ENCODE results near the gene HSD11B1.
"Not testable (repeated sequence)": the region's sequence is repeated elsewhere in the genome, so short reads cannot be mapped to it uniquely, and the experiment has no call there.

HSD11B1 gene

DNA sequence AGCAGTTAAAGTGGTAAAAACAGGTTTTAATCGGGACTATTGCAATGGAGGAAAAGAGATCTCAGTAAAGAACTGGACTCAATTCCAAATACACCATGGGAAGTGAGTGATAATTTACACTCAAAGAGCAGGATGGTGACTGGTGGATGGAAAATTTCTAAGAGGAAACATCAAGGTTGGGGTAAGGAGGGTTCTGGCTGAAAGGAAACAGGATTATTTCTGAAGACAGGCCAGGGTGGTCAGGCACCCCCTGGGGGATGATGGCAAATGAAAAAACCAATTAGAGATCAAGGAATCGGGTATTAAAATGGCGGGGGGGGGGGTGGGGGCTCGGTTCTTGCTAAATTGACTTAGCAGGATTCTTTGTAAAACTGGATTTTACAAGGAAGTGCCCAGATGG lies 12.3 kb upstream of the HSD11B1 start:
- DNase-seq, result no peak

- peak; percentile 16 to 49 (median 32) for DNase-seq
Measured at GRCh38 chr1:209692745-209693504, 11.7 kb upstream of the HSD11B1 start.

- DNase-seq, result no peak
Measured at GRCh38 chr1:209696673-209697072, 8.0 kb upstream of the HSD11B1 start.

GRCh38 chr1:209697126-209697525 lies 7.5 kb upstream of the HSD11B1 start:
- DNase-seq, result no peak

DNA sequence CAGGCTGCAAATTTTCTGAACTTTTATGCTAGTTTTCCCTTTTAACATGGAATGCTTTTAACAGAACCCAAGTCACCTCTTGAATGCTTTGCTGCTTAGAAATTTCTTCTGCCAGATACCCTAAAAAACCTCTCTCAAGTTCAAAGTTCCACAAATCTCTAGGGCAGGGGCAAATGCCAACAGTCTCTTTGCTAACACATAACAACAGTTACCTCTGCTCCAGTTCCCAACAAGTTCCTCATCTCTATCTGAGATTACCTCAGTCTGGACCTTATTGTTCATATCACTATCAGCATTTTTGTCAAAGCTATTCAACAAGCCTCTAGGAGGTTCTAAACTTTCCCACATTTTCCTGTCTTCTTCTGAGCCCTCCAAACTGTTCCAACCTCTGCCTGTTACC lies 4.0 kb upstream of the HSD11B1 start:
- not testable (repeated sequence) for DNase-seq

DNA sequence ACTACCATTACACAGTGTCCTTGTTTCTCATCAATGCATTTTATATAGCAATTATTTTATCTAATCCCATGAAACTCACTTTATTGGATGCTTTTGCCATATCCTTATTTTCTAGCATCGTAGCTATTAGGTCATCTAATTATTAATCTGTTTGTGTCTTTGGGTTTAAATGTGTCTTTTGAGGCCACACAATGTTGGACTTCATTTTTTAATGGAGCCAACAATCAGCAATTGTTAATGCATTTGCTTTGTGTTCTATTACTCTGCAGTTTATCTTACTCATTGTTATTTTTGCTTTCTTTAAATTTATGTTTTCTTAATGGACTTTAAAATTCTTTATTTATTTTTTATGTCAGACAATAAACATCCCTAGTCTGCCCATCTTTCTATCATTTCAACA lies 1.8 kb upstream of the HSD11B1 start:
- DNase-seq, result no peak

GRCh38 chr1:209703834-209704504 lies 677 bp upstream of the HSD11B1 start:
- DNase-seq, result no peak

DNA sequence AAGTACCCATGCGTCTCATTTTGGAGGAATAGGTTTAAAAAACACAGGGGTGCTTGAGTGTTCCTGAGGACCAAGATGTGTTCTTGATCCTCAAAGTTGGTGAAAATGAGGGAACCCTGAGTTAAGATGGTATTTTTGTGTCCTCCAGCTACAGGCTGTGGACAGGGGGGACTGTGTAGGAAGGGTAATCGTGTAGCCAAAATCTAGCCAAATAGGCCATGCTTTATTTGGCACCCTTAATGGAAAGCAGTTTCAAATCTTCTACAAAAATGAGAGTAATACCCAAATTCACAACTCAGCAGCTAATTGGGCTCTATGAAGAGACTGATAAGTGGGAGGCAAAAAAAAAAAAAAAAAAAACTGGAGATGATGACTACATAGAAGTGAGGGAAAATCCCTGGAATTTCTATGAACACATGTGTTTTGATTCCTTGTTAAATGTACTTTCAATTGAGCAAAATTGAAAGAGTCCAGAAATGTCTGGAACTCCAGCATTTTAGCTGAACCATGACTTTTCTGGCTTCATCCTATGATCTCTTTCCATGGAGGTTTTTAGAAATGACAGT lies 470 bp downstream of the HSD11B1 start:
- no peak for DNase-seq

DNA sequence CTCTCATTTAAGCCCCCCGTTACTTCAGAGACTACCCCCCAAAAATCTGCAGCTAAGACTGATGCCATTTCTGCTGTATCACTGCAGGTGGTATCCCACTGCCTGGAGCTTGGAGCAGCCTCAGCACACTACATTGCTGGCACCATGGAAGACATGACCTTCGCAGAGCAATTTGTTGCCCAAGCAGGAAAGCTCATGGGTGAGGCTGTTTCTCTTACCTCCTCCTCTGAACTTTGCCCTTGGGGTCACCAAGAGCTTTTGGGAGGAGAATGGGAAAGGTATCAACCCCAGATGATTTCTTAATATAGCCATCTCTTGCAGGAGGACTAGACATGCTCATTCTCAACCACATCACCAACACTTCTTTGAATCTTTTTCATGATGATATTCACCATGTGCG lies 2.0 kb downstream of the HSD11B1 start:
- no peak for DNase-seq

DNA sequence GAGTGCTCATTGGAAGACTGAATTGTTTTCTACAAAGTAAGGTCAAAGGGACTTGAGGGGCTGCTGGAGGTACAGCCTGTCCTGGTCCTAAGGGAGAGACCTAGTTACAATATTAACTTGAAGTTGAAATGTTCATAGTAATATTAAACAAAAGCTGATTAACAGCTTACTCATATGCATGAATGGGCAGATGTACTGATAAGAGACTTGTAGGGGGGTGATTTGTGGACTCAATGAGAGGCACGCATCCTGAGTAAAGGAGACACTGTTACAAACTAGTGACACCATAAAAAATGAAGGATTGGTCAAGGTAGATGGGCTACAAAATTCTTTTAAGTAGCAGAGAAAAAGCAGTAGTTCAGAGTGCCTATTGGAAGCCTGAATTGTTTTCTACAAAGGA lies 2.7 kb downstream of the HSD11B1 start:
- no peak for DNase-seq

DNA sequence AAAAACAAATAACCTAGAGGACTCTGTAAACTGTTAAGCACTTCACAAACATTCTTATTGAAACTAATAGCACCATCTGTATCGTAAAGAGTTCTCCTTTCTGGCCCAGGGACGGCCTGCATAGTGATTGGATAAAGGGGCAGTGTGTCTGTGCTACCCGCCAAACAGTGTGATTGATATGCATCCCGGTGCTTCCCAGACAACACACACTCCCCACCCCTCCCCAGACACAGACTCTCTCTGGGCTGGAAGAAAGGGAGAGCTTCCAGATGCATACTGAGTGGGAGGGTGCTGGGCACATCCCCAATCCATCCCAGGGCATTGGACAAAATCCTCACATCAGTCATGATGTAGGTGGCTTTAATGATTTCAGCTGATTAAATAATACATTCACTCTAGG lies 3.7 kb downstream of the HSD11B1 start:
- no peak for DNase-seq

- no peak for DNase-seq
Measured at GRCh38 chr1:209710093-209710492, 5.4 kb downstream of the HSD11B1 start.

- no peak for DNase-seq
Measured at GRCh38 chr1:209710847-209711246, 6.2 kb downstream of the HSD11B1 start.

DNA sequence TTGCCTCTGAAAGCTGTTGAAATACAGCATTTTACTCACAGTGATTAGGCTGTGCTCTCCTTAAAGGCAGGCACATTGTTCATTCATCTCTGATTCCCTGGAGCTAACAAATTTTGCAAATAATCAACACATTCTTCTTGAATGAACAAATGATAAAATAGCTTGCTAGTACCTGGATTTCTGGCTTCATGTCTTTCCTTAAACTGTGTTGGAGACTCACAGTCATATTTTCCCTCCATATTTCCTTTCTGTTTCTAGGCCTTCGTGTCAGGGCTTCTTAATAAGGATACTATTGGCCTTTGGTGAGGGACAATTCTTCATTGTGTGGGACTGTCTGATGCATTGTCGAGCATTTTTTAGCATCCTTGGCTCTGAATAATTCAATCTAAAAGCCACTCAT lies 9.7 kb downstream of the HSD11B1 start:
- DNase-seq, result no peak

- DNase-seq, result no peak
Measured at GRCh38 chr1:209715314-209715713, 10.7 kb downstream of the HSD11B1 start.

DNA sequence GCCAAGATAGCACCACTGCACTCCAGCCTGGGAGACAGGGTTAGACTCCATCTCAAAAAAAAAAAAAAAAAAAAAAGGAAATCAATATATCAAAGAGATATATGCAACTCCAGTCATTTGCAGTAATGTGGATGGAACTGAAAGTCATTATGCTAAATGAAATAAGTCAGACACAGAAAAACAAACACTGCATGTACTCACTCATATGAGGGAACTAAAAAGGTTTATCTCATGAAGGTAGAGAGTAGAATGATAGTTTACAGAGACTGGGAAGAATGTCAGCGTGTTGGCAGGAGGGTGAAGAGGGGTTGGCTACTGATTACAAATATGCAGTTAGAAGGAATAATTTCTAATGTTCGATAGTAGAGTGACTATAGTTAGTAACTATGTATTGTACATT lies 13.2 kb downstream of the HSD11B1 start:
- DNase-seq, result no peak

DNA sequence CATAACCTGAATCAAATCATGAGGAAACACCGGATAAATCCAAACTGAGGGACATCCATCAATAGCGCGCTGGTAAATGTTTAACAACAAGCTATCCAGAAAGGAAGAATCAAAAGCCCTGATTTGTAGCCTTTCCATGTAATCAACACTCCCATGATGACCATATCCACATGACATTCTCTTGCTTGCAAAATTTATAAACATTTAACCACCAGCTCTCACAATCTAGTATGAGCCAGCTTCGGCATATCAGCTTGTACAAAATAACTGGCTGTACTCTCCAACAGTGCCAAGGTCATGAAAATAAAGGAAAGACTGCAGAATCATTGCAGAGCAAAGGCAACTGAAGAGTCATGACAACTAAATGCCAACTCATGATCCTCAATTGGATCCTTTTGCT lies 15.7 kb downstream of the HSD11B1 start:
- DNase-seq, result no peak

- DNase-seq, result no peak
Measured at GRCh38 chr1:209720826-209721225, 16.2 kb downstream of the HSD11B1 start.

DNA sequence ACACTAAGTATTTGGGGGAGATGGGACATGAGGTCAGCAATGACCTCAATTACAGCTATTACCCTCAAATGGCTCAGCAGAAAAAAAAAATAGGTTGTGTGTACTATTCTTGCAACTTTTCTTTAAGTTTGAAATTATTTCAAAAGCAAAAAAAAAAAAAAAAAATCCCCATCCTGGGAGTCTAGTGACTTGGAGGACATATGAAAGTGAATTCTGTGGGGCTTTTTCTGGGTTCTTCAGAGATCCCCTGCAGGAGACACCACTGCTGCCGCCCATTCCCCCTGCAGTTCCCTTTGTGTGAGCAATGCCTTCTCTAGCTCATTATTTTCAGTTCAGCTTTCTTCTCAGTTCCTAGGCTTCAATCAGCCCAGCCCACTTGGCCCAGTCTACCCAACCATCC lies 16.7 kb downstream of the HSD11B1 start:
- DNase-seq, result no peak

DNA sequence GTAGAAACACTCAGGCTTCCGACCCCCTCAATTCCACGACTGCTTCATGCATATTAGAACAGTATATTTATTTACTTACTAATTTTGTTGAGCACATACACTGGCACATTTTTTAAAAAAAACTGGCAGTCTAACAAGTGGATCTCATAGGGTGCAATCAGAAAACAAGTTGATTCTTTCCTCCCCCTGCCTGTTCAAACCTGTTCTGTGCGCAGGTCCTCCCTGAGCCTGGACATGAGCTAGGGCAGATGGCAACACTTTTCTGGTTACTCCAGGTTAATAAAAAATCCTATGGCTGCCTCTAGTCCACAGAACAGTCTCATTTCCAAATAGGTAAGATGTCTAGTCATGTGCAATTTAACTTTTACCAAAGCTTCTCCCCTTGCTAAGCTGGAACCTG lies 18.6 kb downstream of the HSD11B1 start:
- no peak for DNase-seq

GRCh38 chr1:209723756-209724693 lies 19.4 kb downstream of the HSD11B1 start:
- no peak for DNase-seq

- DNase-seq, result no peak
Measured at GRCh38 chr1:209727286-209727685, 22.6 kb downstream of the HSD11B1 start.

DNA sequence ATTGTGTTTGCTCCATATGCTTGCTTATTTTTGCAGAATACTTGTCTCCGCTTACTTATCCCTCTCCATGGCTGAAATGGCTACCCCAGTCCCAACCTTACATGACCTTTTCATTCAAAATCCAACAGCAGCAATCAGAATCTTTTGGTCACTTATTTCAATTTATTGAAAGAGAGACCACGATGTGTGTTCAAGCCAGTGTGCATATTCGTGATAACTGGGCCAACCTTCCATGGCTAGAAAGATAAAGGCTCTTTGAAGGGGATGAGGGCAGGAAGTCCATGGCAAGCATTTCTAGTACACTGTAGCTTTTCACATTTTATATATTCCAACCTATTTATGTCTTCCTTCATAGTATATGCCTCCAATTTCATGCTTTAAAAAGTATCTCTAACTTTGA lies 23.1 kb downstream of the HSD11B1 start:
- DNase-seq, result no peak
